ENCODE measurements around the gene NTHL1.

DNA sequence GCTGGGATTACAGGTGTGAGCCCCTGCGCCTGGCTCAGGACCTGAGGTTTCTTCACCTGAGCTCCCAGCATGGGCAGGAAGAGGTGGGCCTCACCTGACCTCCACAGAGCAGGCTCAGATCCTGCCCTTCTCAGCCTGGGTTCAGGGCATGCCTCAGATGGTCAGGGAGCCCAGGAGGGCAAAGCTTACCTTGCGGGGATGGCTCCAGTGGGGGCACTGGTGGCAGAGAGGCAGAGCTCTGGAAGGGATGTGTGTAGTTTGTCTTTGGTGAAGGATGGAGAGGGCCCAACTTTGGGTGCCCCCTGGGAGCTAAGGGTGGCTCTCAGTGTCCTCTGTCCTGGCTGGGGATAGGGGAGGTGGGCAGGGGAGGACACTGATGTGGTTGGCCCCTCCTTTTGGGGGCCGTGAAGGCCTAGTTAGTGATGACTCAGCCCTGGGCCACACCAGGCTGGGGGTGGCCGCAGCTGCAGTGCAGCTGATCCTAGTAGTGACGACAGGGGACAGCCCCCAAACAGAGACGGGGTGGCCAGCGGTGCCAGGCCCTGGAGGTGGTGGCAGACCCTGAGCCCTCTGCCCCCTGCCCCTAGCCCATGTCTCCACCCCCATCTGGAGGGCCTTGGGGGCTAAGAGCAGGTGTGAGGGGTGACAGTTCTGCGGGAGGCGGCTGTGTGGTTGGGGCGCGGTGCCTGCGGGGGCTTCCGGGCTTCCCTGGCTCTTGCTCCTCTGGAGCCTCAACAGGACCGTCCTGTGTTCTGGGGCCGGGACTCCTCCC, 15.2 kb downstream of the NTHL1 start:
- TF ChIP-seq ZBTB7A (IDR thresholded peaks at IDR 0.05; ENCODE audit: low read depth) (peak; percentile 20; the same call in 1 of the 2 replicates), CREB1 (IDR thresholded peaks at IDR 0.05; ENCODE audit: low read depth) (no peak), EP300 (IDR thresholded peaks at IDR 0.05; ENCODE audit: borderline replicate concordance) (no peak), MAX (IDR thresholded peaks at IDR 0.05) (no peak), YY1 (IDR thresholded peaks at IDR 0.05; ENCODE audit: low read depth) (no peak), EGR1 (IDR thresholded peaks at IDR 0.05) (no peak), TAF1 (IDR thresholded peaks at IDR 0.05; ENCODE audit: low read depth) (no peak)
- TF ChIP-seq, protein P1, sequence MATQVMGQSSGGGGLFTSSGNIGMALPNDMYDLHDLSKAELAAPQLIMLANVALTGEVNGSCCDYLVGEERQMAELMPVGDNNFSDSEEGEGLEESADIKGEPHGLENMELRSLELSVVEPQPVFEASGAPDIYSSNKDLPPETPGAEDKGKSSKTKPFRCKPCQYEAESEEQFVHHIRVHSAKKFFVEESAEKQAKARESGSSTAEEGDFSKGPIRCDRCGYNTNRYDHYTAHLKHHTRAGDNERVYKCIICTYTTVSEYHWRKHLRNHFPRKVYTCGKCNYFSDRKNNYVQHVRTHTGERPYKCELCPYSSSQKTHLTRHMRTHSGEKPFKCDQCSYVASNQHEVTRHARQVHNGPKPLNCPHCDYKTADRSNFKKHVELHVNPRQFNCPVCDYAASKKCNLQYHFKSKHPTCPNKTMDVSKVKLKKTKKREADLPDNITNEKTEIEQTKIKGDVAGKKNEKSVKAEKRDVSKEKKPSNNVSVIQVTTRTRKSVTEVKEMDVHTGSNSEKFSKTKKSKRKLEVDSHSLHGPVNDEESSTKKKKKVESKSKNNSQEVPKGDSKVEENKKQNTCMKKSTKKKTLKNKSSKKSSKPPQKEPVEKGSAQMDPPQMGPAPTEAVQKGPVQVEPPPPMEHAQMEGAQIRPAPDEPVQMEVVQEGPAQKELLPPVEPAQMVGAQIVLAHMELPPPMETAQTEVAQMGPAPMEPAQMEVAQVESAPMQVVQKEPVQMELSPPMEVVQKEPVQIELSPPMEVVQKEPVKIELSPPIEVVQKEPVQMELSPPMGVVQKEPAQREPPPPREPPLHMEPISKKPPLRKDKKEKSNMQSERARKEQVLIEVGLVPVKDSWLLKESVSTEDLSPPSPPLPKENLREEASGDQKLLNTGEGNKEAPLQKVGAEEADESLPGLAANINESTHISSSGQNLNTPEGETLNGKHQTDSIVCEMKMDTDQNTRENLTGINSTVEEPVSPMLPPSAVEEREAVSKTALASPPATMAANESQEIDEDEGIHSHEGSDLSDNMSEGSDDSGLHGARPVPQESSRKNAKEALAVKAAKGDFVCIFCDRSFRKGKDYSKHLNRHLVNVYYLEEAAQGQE (IDR thresholded peaks at IDR 0.05; ENCODE audit: low read depth): no peak

Measured in Ishikawa (cell line).